PC-9 (cell line): ENCODE data around the gene CEP70. TPM values are rescaled to one million over a fixed set of nuclear protein-coding genes. Genes with fewer than 3 reads are reported as not detected.
"Not testable (repeated sequence)": the region's sequence is repeated elsewhere in the genome, so short reads cannot be mapped to it uniquely, and the experiment has no call there.

Experiments
- BruUV-seq: library from RNA; stranded (reverse); fragments of 400-500 nt; replicated peaks from 2 replicates; lab custom pipeline; 2021; lab: Mats Ljungman, UMichigan
- CTCF ChIA-PET: fragments of 300-600 bp; sonication (Branson Sonifier 250); formaldehyde crosslinking; loops from one replicate; lab custom pipeline; 2022; ENCODE audit warnings: antibody characterized with exemption; lab: Charles Lee
- POLR2A ChIA-PET: fragments of 300-600 bp; sonication (Branson Sonifier 250); formaldehyde crosslinking; loops from one replicate; lab custom pipeline; 2022; ENCODE audit warnings: antibody characterized with exemption; ENCODE audit not compliant: unreplicated experiment; lab: Charles Lee
- DNase-seq, 2 experiments: peaks; one replicate each; pipeline versions ENCODE4 v3.0.0 to v3.0.0-alpha.2; 2015 to 2022; ENCODE audit warnings: mixed read lengths in 1 of 2
- H2AFZ ChIP-seq: fragments of 200-600 bp; sonication (generic); 2 replicates; pipeline ENCODE4 v1.8.1; 2017; ENCODE audit warnings: antibody characterized with exemption
- H3F3A ChIP-seq: fragments of 200-600 bp; sonication (generic); 2 replicates; pipeline ENCODE4 v1.8.1; 2017; ENCODE audit warnings: antibody characterized with exemption, mild to moderate bottlenecking, low read depth; ENCODE audit not compliant: insufficient read depth
- H3K27ac ChIP-seq: fragments of 200-600 bp; sonication (generic); 2 replicates; pipeline ENCODE4 v1.6.1; 2016; ENCODE audit warnings: mixed run types
- H3K27me3 ChIP-seq: fragments of 200-600 bp; sonication (generic); 2 replicates; pipeline ENCODE4 v1.6.1; 2016; ENCODE audit warnings: low read depth, mixed run types; ENCODE audit not compliant: insufficient read depth
- H3K36me3 ChIP-seq: fragments of 200-600 bp; sonication (generic); 2 replicates; pipeline ENCODE4 v1.6.1; 2016; ENCODE audit warnings: low read depth, mixed run types
- H3K4me1 ChIP-seq: fragments of 200-600 bp; sonication (generic); replicated peaks from 2 replicates; pipeline ENCODE4 v1.6.1; 2016; ENCODE audit warnings: mixed run types; ENCODE audit not compliant: insufficient read depth
- H3K4me2 ChIP-seq: fragments of 200-600 bp; sonication (generic); 2 replicates; pipeline ENCODE4 v1.6.1; 2017; ENCODE audit warnings: mixed run types
- H3K4me3 ChIP-seq: fragments of 200-600 bp; sonication (generic); 2 replicates; pipeline ENCODE4 v1.6.1; 2016; ENCODE audit warnings: mixed run types
- H3K79me2 ChIP-seq: fragments of 200-600 bp; sonication (generic); 2 replicates; pipeline ENCODE4 v1.6.1; 2017; ENCODE audit warnings: low read depth, mixed run types
- H3K9me2 ChIP-seq: fragments of 200-600 bp; sonication (generic); 2 replicates; pipeline ENCODE4 v1.8.1; 2017; ENCODE audit warnings: mild to moderate bottlenecking; ENCODE audit not compliant: insufficient read depth
- H3K9me3 ChIP-seq: fragments of 200-600 bp; sonication (generic); 2 replicates; pipeline ENCODE4 v1.8.1; 2016; ENCODE audit warnings: low read depth; ENCODE audit not compliant: insufficient read depth
- H4K20me1 ChIP-seq: fragments of 200-600 bp; sonication (generic); 2 replicates; pipeline ENCODE4 v1.8.1; 2017; ENCODE audit not compliant: insufficient read depth
- CTCF ChIP-seq: fragments of 200-600 bp; sonication (generic); conservative IDR thresholded peaks from 2 replicates; pipeline ENCODE4 v1.6.1; 2017; ENCODE audit warnings: mixed run types, antibody characterized with exemption, mild to moderate bottlenecking, moderate library complexity
- EZH2 ChIP-seq: fragments of 200-600 bp; sonication (generic); IDR thresholded peaks from 2 replicates; pipeline ENCODE4 v1.8.0; 2017; ENCODE audit warnings: antibody characterized with exemption, low read depth
- intact Hi-C: fragments of 100-400 bp; cut with micrococcal nuclease; formaldehyde crosslinking; loops from one replicate; pipeline ENCODE4 v1.10.0; 2022; ENCODE audit not compliant: unreplicated experiment
- total RNA-seq: library from RNA; stranded (reverse); gene quantifications from 2 replicates; pipeline ENCODE4 v1.2.3, GENCODE V29; 2021

CEP70 gene
- total RNA-seq, 1 experiment from 2014 or later, result 73.6 TPM

GRCh38 chr3:138600100-138600745 lies 6.2 kb upstream of the CEP70 start:
- DNase-seq, result no peak
- no peaks in the 10 kb centered on the region for H3K9me2 ChIP-seq
- no peaks in the 10 kb centered on the region for H3K36me3 ChIP-seq
- no peaks in the 10 kb centered on the region for H4K20me1 ChIP-seq
- no peaks in the 10 kb centered on the region for H3K27me3 ChIP-seq
- H3F3A ChIP-seq, result no peaks in the 10 kb centered on the region
- H2AFZ ChIP-seq, result no peak overlapping the region
- no peaks in the 10 kb centered on the region for H3K79me2 ChIP-seq
- TF ChIP-seq CTCF (no peak), EZH2 (no peak)
- no peak overlapping the region for H3K4me3 ChIP-seq
- H3K27ac ChIP-seq, result no peak overlapping the region
- H3K4me1 ChIP-seq, result no peaks in the 10 kb centered on the region
- POLR2A ChIA-PET, result interaction anchor here (0.6 kb wide), 1 partner anchor 36 kb away, joined by 16 read pairs; no protein-coding TSS in a partner anchor
- intact Hi-C loops, result no loop called here
- H3K4me2 ChIP-seq, result no peak overlapping the region
- BruUV-seq, result no TSS peak
- H3K9me3 ChIP-seq, result peaks cover 13% of the 10 kb centered on the region; the same call in 1 of the 2 replicates
- CTCF ChIA-PET, result no interaction called here

GRCh38 chr3:138598534-138598933 lies 4.5 kb upstream of the CEP70 start:
- no peaks in the 10 kb centered on the region for H3K79me2 ChIP-seq
- BruUV-seq, result no TSS peak
- H3K27ac ChIP-seq, result no peak overlapping the region
- ChIA-PET CTCF (interaction anchor here (0.6 kb wide), 2 partner anchors 10 to 133 kb away, joined by 3 to 5 read pairs; no protein-coding TSS in a partner anchor), POLR2A (no interaction called here)
- H3K4me1 ChIP-seq, result no peaks in the 10 kb centered on the region
- H3K4me3 ChIP-seq, result no peak overlapping the region
- intact Hi-C loops, result loop anchor here (10.0 kb wide), 2 partner anchors 236 to 726 kb away; partner anchors contain the start of gene PIK3CB
- H2AFZ ChIP-seq, result no peak overlapping the region
- peaks cover 9% of the 10 kb centered on the region for H3F3A ChIP-seq
- H3K36me3 ChIP-seq, result no peaks in the 10 kb centered on the region
- H3K9me3 ChIP-seq, result peaks cover 13% of the 10 kb centered on the region; the same call in 1 of the 2 replicates
- no peak overlapping the region for H3K4me2 ChIP-seq
- H4K20me1 ChIP-seq, result no peaks in the 10 kb centered on the region
- DNase-seq, result no peak
- no peaks in the 10 kb centered on the region for H3K27me3 ChIP-seq
- no peak for TF ChIP-seq EZH2
- no peaks in the 10 kb centered on the region for H3K9me2 ChIP-seq

- intact Hi-C loops, result loop anchor here (10.0 kb wide), 2 partner anchors 237 to 727 kb away; partner anchors contain the start of gene PIK3CB
- peaks cover 20% of the 10 kb centered on the region for H3F3A ChIP-seq
- H3K79me2 ChIP-seq, H3K27me3 ChIP-seq, H2AFZ ChIP-seq, POLR2A ChIA-PET, BruUV-seq, H4K20me1 ChIP-seq, H3K4me1 ChIP-seq, H3K4me3 ChIP-seq, H3K27ac ChIP-seq, DNase-seq, H3K4me2 ChIP-seq, H3K9me2 ChIP-seq, H3K36me3 ChIP-seq: not testable (repeated sequence)
- CTCF ChIA-PET, result interaction anchor here (0.6 to 0.7 kb wide), 3 partner anchors 46 to 706 kb away, joined by 3 to 5 read pairs (median 4); no protein-coding TSS in a partner anchor
- H3K9me3 ChIP-seq, result peaks cover 12% of the 10 kb centered on the region; the same call in 1 of the 2 replicates
These were observed 3.3 kb upstream of the CEP70 start for GRCh38 chr3:138597186-138597976.
